BE2C (cell line): ENCODE measurements around the gene RASGRF1.
A peak's percentile ranks its signal among the peaks of the same experiment; 100 is the strongest.

ENCODE experiments used
- DNase-seq: peaks from one replicate; pipeline ENCODE4 v3.0.0-alpha.2; 2020
- H3K27me3 ChIP-seq: fragments of 250-450 bp; sonication (Bioruptor Pico); 2 replicates; pipeline ENCODE4 v1.5.1; 2020; ENCODE audit warnings: mild to moderate bottlenecking
- H3K36me3 ChIP-seq: fragments of 250-450 bp; sonication (Bioruptor Pico); 2 replicates; pipeline ENCODE4 v1.5.1; 2020; ENCODE audit warnings: mild to moderate bottlenecking
- H3K4me1 ChIP-seq: fragments of 250-450 bp; sonication (Bioruptor Pico); 2 replicates; pipeline ENCODE4 v1.5.1; 2020
- H3K4me3 ChIP-seq: 2 replicates; pipeline ENCODE4 v1.5.1; 2011; ENCODE audit warnings: low read depth, low read length
- H3K9me3 ChIP-seq: fragments of 250-450 bp; sonication (Bioruptor Pico); 2 replicates; pipeline ENCODE4 v1.5.1; 2020
- TF ChIP-seq, protein P1 (sequence below): IDR thresholded peaks from 2 replicates; pipeline ENCODE4 v1.5.1; 2012; ENCODE audit warnings: mild to moderate bottlenecking, low read depth, low read length

Gene RASGRF1

DNA sequence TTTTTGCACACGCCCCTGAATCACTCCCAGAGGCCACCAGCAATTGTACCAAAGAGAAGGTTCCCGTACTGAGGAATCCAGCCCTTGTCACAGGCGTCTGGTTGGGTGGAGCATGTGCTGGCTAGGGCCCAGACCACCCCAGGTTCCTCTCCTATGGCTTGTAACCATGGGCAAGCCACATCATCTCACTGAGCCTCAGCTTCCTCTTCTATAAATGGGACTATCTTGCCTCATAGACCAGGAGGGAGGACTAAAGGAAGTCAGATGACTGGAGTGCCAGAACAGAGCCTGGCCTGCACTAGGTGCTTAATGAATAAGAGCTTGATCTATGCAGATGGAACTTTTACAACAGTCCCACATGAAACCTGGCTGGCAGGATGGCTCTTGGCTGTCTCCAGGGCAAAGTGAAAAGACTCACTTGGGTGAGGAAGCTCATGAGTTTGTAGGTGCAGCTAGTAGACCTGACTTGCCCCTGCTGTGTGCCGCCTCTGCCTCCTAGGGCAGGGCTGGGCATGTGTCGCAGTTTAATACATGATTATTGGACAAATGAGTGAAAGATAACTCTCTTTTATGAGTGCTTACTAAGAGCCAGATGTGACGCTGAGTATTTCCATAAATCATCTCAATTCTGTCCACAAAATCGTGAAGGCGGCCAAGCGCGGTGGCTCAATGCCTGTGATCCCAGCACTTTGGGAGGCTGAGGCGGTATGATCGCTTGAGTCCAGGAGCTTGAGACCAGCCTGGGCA, 175.1 kb downstream of the RASGRF1 start:
- TF ChIP-seq, protein P1, sequence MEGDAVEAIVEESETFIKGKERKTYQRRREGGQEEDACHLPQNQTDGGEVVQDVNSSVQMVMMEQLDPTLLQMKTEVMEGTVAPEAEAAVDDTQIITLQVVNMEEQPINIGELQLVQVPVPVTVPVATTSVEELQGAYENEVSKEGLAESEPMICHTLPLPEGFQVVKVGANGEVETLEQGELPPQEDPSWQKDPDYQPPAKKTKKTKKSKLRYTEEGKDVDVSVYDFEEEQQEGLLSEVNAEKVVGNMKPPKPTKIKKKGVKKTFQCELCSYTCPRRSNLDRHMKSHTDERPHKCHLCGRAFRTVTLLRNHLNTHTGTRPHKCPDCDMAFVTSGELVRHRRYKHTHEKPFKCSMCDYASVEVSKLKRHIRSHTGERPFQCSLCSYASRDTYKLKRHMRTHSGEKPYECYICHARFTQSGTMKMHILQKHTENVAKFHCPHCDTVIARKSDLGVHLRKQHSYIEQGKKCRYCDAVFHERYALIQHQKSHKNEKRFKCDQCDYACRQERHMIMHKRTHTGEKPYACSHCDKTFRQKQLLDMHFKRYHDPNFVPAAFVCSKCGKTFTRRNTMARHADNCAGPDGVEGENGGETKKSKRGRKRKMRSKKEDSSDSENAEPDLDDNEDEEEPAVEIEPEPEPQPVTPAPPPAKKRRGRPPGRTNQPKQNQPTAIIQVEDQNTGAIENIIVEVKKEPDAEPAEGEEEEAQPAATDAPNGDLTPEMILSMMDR, result no peak
- Histone ChIP-seq H3K4me1 (no peaks in the 10 kb centered on the region), H3K36me3 (peaks cover 40% of the 10 kb centered on the region), H3K9me3 (no peaks in the 10 kb centered on the region), H3K4me3 (no peak overlapping the region), H3K27me3 (no peaks in the 10 kb centered on the region)
- no peak for DNase-seq

DNA sequence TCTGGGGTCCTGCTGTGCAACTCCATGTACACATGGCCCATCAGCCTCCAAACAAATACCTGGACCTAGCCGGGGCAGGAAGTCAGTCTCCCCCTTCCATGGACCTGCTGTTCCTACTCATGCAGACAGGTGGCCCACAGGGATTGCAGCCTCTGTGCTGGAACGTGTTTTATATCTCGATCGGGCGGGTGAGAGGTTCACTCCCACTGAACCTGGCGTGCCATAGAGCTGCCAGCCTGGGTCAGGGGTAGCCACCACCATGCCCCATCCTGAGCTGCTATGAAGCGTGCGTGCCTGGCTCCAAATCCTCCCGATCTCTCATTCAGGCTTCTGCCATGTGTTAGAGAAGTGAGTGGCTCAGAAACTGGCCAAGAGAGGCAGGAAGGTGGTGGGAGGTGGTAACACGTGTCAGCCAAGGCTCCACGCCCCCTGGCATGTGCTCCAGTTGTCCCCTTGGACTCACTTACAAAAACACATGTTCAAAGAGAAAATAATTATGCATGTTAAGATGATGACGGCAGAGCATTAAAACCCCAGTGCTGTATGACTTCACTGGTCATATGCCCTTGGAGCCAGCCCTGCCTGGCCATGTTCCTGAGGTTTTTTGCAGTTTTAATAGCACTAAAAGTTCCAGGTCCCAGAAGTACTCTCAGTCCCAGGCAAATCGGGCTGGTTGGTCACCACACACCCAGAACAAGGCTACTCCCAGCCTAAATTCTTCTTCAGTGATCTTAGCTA, 176.4 kb downstream of the RASGRF1 start:
- Histone ChIP-seq H3K36me3 (peaks cover 46% of the 10 kb centered on the region), H3K4me3 (no peak overlapping the region), H3K4me1 (no peaks in the 10 kb centered on the region), H3K27me3 (no peaks in the 10 kb centered on the region), H3K9me3 (no peaks in the 10 kb centered on the region)
- TF ChIP-seq, protein P1, result peak; percentile 56
- DNase-seq, result no peak

DNA sequence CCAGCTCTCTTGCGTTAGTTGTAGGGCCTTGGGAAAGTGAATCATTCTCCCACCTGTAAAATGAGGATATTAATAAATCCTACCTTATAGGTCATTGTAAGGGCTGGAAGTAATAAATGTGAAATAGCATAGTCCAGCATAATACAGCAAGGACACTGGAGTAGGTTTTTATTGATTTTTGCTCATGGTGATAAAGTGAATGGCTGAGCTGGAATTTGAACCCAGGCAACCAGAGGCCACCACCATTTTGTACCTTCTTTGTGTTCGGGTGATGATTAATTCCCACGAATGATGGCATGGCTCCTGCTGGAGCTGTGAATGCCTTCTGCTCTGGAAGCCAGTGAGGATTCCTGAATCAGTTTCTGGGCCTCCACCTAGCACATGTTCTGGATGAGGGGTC, 177.6 kb downstream of the RASGRF1 start:
- no peak for DNase-seq
- H3K36me3 ChIP-seq, result peaks cover 44% of the 10 kb centered on the region
- TF ChIP-seq, protein P1, result no peak
- H3K4me3 ChIP-seq, result no peak overlapping the region
- H3K9me3 ChIP-seq, result no peaks in the 10 kb centered on the region
- no peaks in the 10 kb centered on the region for H3K4me1 ChIP-seq
- H3K27me3 ChIP-seq, result no peaks in the 10 kb centered on the region

DNA sequence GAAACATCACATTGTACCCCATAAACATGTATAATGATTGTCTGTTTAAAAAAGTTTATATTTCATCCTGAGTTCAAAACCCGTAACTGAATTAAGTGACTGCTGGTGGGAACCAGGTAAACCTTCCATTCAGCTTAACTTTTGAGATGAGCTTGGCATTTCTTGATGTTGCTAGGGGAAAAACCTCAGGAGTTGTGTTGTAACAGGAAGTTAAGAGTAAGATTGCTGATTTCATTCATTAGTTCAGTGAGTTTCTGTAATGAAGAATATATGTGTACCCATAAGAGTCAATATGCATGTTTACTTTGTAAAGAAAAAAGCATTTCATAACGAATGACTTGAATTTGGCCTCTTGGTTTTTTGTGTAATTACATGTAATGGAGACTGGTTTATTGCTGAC, 178.3 kb downstream of the RASGRF1 start:
- Histone ChIP-seq H3K36me3 (peaks cover 46% of the 10 kb centered on the region), H3K27me3 (no peaks in the 10 kb centered on the region), H3K4me3 (no peak overlapping the region), H3K9me3 (no peaks in the 10 kb centered on the region), H3K4me1 (no peaks in the 10 kb centered on the region)
- TF ChIP-seq, protein P1, result no peak
- DNase-seq, result no peak

DNA sequence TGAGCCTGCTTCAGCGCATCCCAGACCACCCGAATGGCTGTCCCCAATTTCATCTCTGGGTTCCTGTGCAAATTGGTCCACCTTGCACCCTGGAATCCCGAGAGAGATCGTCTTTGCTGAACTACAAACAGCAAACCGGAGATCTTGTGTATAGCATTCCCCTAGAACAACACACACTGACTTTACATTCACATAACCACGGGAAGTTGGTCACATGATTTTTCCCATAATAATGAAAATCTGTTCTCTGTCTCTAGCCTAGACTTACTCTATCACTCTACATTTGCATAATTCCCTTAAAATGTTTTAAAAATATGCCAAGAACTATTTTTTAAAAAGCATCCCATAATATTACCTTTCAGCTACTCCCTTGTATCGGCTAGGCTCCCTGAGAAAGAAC, 180.3 kb downstream of the RASGRF1 start:
- Histone ChIP-seq H3K4me3 (no peak overlapping the region), H3K36me3 (peaks cover 66% of the 10 kb centered on the region), H3K27me3 (no peaks in the 10 kb centered on the region), H3K4me1 (peaks cover 6% of the 10 kb centered on the region; the same call in 1 of the 2 replicates), H3K9me3 (no peaks in the 10 kb centered on the region)
- DNase-seq, result no peak
- TF ChIP-seq, protein P1, result no peak
